RWPE2 (cell line): ENCODE results near the gene ROBO1.

Experiments
- ATAC-seq: fragments of 200-7000 bp; cut with Tn5 transposase; 3 replicates; pipeline ENCODE4 v1.9.1; 2021; ENCODE audit warnings: low read depth
- DNase-seq: peaks from one replicate; pipeline ENCODE4 v3.0.0-alpha.2; 2020; ENCODE audit warnings: low spot score
- H3K27ac ChIP-seq: fragments of 450-650 bp; 2 replicates; pipeline ENCODE4 v1.5.1; 2017; ENCODE audit warnings: mild to moderate bottlenecking; ENCODE audit not compliant: poor library complexity, severe bottlenecking
- H3K27me3 ChIP-seq: fragments of 250-450 bp; sonication (Bioruptor Pico); 2 replicates; pipeline ENCODE4 v1.5.1; 2021; ENCODE audit warnings: mild to moderate bottlenecking, moderate library complexity; ENCODE audit not compliant: insufficient read depth, poor library complexity, severe bottlenecking
- H3K36me3 ChIP-seq: fragments of 250-450 bp; sonication (Bioruptor Pico); 2 replicates; pipeline ENCODE4 v1.5.1; 2020; ENCODE audit warnings: low read depth, mild to moderate bottlenecking, moderate library complexity
- H3K4me1 ChIP-seq: fragments of 250-450 bp; sonication (Bioruptor Pico); 2 replicates; pipeline ENCODE4 v1.5.1; 2021; ENCODE audit warnings: mild to moderate bottlenecking, moderate library complexity; ENCODE audit not compliant: insufficient read depth, poor library complexity, severe bottlenecking
- H3K4me3 ChIP-seq: fragments of 250-450 bp; sonication (Bioruptor Pico); 2 replicates; pipeline ENCODE4 v1.5.1; 2021; ENCODE audit warnings: mild to moderate bottlenecking, moderate library complexity; ENCODE audit not compliant: severe bottlenecking
- H3K9me3 ChIP-seq: fragments of 250-450 bp; sonication (Bioruptor Pico); 2 replicates; pipeline ENCODE4 v1.5.1; 2021; ENCODE audit warnings: mild to moderate bottlenecking, moderate library complexity; ENCODE audit not compliant: severe bottlenecking
- CTCF ChIP-seq: fragments of 450-650 bp; IDR thresholded peaks from one replicate; pipeline ENCODE4 v1.5.1; 2017; ENCODE audit warnings: mild to moderate bottlenecking, moderate library complexity; ENCODE audit not compliant: poor library complexity, severe bottlenecking

ROBO1 gene

GRCh38 chr3:79367803-79368202 lies 400.0 kb downstream of the ROBO1 start:
- no peaks in the 10 kb centered on the region for H3K36me3 ChIP-seq
- ATAC-seq (no peak), DNase-seq (no peak)
- H3K27me3 ChIP-seq, result no peaks in the 10 kb centered on the region
- no peak for TF ChIP-seq CTCF
- no peaks in the 10 kb centered on the region for H3K9me3 ChIP-seq
- peaks cover 13% of the 10 kb centered on the region for H3K4me1 ChIP-seq
- no peak overlapping the region for H3K4me3 ChIP-seq
- no peak overlapping the region for H3K27ac ChIP-seq

- no peak for DNase-seq
- no peak for TF ChIP-seq CTCF
- Histone ChIP-seq H3K4me1 (peaks cover 13% of the 10 kb centered on the region), H3K27ac (no peak overlapping the region), H3K4me3 (no peak overlapping the region), H3K36me3 (no peaks in the 10 kb centered on the region), H3K9me3 (no peaks in the 10 kb centered on the region), H3K27me3 (peaks cover 1% of the 10 kb centered on the region)
- peak; percentile 67 for ATAC-seq
Observed at GRCh38 chr3:79367066-79367465, 400.7 kb downstream of the ROBO1 start.

- ATAC-seq, result no peak
- peaks cover 2% of the 10 kb centered on the region for H3K27me3 ChIP-seq
- H3K27ac ChIP-seq, result no peak overlapping the region
- no peak for DNase-seq
- H3K4me3 ChIP-seq, result no peak overlapping the region
- peaks cover 13% of the 10 kb centered on the region for H3K4me1 ChIP-seq
- no peaks in the 10 kb centered on the region for H3K9me3 ChIP-seq
- H3K36me3 ChIP-seq, result no peaks in the 10 kb centered on the region
- TF ChIP-seq CTCF, result no peak
Observed at GRCh38 chr3:79366414-79366813, 401.4 kb downstream of the ROBO1 start.

- H3K36me3 ChIP-seq, result no peaks in the 10 kb centered on the region
- peaks cover 13% of the 10 kb centered on the region for H3K4me1 ChIP-seq
- H3K4me3 ChIP-seq, result no peak overlapping the region
- ATAC-seq, result no peak
- no peak for TF ChIP-seq CTCF
- H3K27me3 ChIP-seq, result peaks cover 2% of the 10 kb centered on the region
- no peak overlapping the region for H3K27ac ChIP-seq
- DNase-seq, result no peak
- H3K9me3 ChIP-seq, result no peaks in the 10 kb centered on the region
Observed at GRCh38 chr3:79364784-79365183, 403.0 kb downstream of the ROBO1 start.

- Histone ChIP-seq H3K27ac (no peak overlapping the region), H3K27me3 (peaks cover 2% of the 10 kb centered on the region), H3K4me3 (no peak overlapping the region), H3K4me1 (peaks cover 10% of the 10 kb centered on the region), H3K9me3 (no peaks in the 10 kb centered on the region), H3K36me3 (no peaks in the 10 kb centered on the region)
- no peak for TF ChIP-seq CTCF
- ATAC-seq (no peak), DNase-seq (no peak)
Observed at GRCh38 chr3:79362571-79363270, 405.1 kb downstream of the ROBO1 start.
